ENCODE results near the gene G6PC1. TPM values are rescaled to one million over a fixed set of nuclear protein-coding genes. Genes with fewer than 3 reads are reported as not detected.
"Not testable (repeated sequence)": the region's sequence is repeated elsewhere in the genome, so short reads cannot be mapped to it uniquely, and the experiment has no call there.

Gene G6PC1
- total RNA-seq, 1 donor from 2014 or later = not detected

GRCh38 chr17:42865638-42866094 is 34.9 kb upstream of the G6PC1 start:
- no peak for DNase-seq (ENCODE audit: low spot score, unreplicated experiment)
- Mint-ChIP-seq H3K27ac (peak overlapping the region; percentile 69), H3K4me1 (ENCODE audit: low read depth) (peaks cover 32% of the 10 kb centered on the region), H3K4me3 (ENCODE audit: low read depth) (no peak overlapping the region), H3K36me3 (ENCODE audit: insufficient read depth) (no peaks in the 10 kb centered on the region), H3K9me3 (ENCODE audit: low read depth) (peaks cover 7% of the 10 kb centered on the region), H3K27me3 (no peaks in the 10 kb centered on the region)
- TF ChIP-seq CTCF (IDR thresholded peaks at IDR 0.05; ENCODE audit: unreplicated experiment) = no peak

GRCh38 chr17:42866216-42866615 is 34.4 kb upstream of the G6PC1 start:
- no peak for TF ChIP-seq CTCF (IDR thresholded peaks at IDR 0.05; ENCODE audit: unreplicated experiment)
- no peaks in the 10 kb centered on the region for H3K36me3 Mint-ChIP-seq (ENCODE audit: insufficient read depth)
- peaks cover 7% of the 10 kb centered on the region for H3K9me3 Mint-ChIP-seq (ENCODE audit: low read depth)
- peaks cover 32% of the 10 kb centered on the region for H3K4me1 Mint-ChIP-seq (ENCODE audit: low read depth)
- H3K27me3 Mint-ChIP-seq = no peaks in the 10 kb centered on the region
- no peak for DNase-seq (ENCODE audit: low spot score, unreplicated experiment)
- H3K27ac Mint-ChIP-seq = peak overlapping the region; percentile 87
- no peak overlapping the region for H3K4me3 Mint-ChIP-seq (ENCODE audit: low read depth)

GRCh38 chr17:42866631-42867575 is 33.7 kb upstream of the G6PC1 start:
- Mint-ChIP-seq H3K27me3 (no peaks in the 10 kb centered on the region), H3K9me3 (ENCODE audit: low read depth) (peaks cover 12% of the 10 kb centered on the region), H3K4me1 (ENCODE audit: low read depth) (peaks cover 32% of the 10 kb centered on the region), H3K36me3 (ENCODE audit: insufficient read depth) (peaks cover 3% of the 10 kb centered on the region), H3K27ac (peak overlapping the region; percentile 87), H3K4me3 (ENCODE audit: low read depth) (peak overlapping the region; percentile 34)
- no peak for TF ChIP-seq CTCF (IDR thresholded peaks at IDR 0.05; ENCODE audit: unreplicated experiment)
- DNase-seq (ENCODE audit: low spot score, unreplicated experiment) = no peak

GRCh38 chr17:42867694-42868261 is 32.8 kb upstream of the G6PC1 start:
- peaks cover 12% of the 10 kb centered on the region for H3K9me3 Mint-ChIP-seq (ENCODE audit: low read depth)
- H3K27ac Mint-ChIP-seq = not testable (repeated sequence)

GRCh38 chr17:42868338-42868737 is 32.3 kb upstream of the G6PC1 start:
- Mint-ChIP-seq H3K4me3 (ENCODE audit: low read depth) (no peak overlapping the region), H3K4me1 (ENCODE audit: low read depth) (peaks cover 33% of the 10 kb centered on the region), H3K27ac (no peak overlapping the region), H3K27me3 (peaks cover 5% of the 10 kb centered on the region), H3K9me3 (ENCODE audit: low read depth) (peaks cover 12% of the 10 kb centered on the region), H3K36me3 (ENCODE audit: insufficient read depth) (peaks cover 3% of the 10 kb centered on the region)
- no peak for TF ChIP-seq CTCF (IDR thresholded peaks at IDR 0.05; ENCODE audit: unreplicated experiment)
- no peak for DNase-seq (ENCODE audit: low spot score, unreplicated experiment)

More at GRCh38 chr17:42867694-42868261, 32.8 kb upstream of the G6PC1 start:
- H3K4me3 Mint-ChIP-seq (ENCODE audit: low read depth); DNase-seq (ENCODE audit: low spot score, unreplicated experiment); H3K36me3 Mint-ChIP-seq (ENCODE audit: insufficient read depth); H3K27me3 Mint-ChIP-seq: not testable (repeated sequence)
- peaks cover 32% of the 10 kb centered on the region for H3K4me1 Mint-ChIP-seq (ENCODE audit: low read depth)

Measured in progenitor cell of endocrine pancreas (in vitro differentiated cells).